CD4-positive, alpha-beta T cell treated with Interferon alpha-2 for 1 hour (primary cell): ENCODE results near the gene ADGRG3.
A peak's percentile ranks its signal among the peaks of the same experiment; 100 is the strongest.

Experiments
- DNase-seq, 2 donors: peaks; one replicate each; pipeline ENCODE4 v3.0.0-alpha.2; 2020 to 2022

ADGRG3 gene

DNA sequence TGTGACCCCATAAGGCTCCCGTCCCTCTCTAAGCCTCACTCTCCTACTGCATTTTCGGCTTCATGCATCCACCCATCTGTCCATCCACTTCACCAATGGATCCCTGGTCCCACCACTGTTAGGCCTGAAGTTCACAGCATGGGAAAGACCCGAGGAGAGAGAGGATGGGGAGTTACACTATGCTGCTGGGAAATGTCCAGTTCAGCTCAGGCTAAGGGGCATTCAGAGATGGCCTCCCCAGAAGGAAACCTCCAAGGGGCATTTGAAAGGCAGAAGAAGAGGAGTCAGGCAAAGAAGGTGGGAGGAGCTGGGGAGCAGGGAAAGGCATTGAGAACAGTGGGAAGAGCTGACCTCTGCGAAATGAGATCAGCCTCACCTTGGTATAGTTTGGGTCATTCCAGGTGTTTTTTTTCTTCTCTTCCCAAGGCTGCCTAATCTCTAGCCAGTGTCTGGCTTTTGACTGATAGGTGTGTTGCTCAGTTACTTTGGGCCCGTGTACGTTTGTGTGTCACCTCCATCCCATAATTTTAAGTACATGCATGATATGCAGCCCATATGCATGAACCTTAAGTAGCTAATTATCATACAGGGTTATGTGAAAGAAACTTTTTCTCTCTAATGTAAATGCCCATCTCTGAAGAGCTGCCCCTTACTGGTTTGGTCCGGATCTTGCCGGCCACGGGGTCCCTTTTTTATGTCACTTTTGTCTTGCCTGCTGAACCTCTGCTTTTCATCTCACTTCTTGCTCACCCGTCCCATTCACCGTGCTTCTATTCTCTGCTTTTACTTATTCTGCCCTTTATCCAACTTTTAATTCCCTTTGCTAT is 14.9 kb downstream of the ADGRG3 start:
- DNase-seq = no peak

DNA sequence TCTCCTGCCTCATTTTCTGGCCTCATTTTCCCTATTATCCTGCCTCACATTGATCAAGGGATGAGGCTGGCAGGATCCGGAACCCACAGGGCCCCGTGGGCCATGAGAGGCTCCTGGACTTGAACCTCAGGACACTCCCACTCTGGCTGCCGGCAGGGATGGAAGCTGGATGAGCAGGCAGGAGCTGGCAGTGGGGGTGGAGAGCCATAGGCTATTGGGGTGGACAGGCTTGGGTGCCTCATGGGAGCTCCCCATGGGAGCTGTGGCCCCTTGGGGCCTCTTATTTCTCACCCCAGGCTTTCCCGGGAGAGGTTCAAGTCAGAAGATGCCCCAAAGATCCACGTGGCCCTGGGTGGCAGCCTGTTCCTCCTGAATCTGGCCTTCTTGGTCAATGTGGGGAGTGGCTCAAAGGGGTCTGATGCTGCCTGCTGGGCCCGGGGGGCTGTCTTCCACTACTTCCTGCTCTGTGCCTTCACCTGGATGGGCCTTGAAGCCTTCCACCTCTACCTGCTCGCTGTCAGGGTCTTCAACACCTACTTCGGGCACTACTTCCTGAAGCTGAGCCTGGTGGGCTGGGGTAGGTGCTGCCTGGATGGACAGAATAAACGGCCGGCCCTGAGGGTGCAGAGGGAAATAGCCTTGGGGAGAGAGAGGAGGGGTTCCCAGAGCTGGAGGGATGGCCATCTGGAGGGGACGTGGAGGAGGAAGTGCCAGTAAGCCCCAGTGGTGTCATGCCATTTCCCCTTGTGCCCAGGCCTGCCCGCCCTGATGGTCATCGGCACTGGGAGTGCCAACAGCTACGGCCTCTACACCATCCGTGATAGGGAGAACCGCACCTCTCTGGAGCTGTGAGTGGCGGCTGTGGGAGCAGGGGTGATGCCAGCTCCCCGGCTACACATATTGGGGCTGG is 15.8 kb downstream of the ADGRG3 start:
- DNase-seq = no peak

DNA sequence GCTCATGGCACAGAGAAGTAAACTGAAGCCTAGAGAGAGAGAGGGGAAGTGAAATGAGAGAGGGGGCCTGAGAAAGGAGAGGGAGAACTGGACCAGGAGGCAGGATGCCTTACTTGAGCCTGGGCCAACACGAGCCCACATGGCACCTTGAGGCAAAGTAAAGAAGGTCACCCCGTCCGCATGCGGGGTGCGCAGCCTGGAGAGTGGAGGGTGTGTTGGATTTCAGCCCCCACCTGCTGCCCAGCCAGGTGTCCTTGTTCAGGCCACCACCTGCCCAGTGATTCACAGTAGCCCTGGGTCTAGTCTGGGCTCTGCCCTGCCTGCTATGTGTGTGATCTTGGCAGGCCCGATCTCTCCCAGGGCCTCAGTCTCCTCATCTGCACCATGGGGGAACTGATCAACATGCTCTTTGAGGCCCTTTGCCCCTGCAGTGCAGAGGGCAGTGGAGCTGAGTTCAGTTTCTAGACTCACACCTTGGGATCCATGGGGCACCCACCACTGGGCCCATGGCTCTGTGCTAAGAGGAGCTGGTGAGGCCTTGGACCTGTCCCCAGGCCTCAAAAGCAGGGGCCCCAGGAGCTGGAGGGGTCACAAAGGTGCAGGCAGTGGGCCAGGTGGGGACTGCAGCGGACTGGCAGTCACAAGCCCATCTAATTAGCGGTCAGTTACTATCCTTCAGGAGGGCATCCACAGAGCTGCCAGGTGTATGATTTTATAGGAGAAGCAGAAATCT is 16.7 kb downstream of the ADGRG3 start:
- no peak for DNase-seq

DNA sequence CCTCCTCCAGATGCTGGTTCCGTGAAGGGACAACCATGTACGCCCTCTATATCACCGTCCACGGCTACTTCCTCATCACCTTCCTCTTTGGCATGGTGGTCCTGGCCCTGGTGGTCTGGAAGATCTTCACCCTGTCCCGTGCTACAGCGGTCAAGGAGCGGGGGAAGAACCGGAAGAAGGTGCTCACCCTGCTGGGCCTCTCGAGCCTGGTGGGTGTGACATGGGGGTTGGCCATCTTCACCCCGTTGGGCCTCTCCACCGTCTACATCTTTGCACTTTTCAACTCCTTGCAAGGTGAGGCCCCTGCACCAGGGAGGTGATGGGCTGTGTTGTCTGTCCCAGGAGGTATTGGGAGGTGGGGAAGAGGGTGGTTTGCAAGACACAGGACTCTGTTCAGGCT is 17.5 kb downstream of the ADGRG3 start:
- no peak for DNase-seq

DNA sequence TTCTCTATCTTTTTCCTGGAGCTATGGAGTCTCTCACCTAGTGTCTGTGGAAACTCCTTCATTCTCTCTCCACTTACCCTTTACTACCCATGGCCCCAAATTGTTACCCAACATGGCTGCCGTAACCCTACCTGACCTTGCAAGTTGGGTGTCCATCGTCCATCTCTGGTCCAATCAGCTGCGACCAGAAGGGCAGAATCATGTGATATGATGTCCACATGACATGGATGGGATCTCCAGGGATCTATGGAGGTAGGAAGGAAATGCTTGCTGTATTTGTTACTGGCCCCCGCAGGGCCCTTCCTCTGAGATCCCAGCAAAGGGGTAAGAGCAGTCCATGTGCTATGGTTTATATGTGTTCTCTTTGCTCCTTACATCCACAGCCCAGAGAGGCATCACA is 18.5 kb downstream of the ADGRG3 start:
- DNase-seq = no peak

DNA sequence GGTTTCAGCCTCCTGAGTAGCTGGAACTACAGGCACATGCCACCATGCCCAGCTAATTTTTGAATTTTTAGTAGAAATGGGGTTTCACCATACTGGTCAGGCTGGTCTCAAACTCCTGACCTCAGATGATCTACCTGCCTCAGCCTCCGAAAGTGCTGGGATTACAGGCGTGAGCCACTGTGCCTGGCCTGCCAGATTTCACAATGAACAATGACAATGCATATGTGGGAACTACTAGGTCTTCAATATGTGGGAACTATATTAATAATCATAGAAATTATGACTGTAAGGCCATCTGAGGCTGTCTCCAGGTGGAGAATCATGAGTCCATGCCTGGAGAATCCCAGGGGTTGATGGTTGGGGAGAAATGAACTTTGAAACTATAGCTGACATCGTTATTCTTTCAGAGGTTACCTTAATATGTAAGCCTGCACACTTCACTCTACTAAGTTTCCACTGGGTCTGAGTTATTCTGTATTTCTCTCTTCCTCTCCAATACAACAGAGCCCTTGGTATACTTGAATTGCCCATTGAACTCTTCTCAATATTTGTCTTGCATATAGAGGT is 19.3 kb downstream of the ADGRG3 start:
- no peak for DNase-seq

DNA sequence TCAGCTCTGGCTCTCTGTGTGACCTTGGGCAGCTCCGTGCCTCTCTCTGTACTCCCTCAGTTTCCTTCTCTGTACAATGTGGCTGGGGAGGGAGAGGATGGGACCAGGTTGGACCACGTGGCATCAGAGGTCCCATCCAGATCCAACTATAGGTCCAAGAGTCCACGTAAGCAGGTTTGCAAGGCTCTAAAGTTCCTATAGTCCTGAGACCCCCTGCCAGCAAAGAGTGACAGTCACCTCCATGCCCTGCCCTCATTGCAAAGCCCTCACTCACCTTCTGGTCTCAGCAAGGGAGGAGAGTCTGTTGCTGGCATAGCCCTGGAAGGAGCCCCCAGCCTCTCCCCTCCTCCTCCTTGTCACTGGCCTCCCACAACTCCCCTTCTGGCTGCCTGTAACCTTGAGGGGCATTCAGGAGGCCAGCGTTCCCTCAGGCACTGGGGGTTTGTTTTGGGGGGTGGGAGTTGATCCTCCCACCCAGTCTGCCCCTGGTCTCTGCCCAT is 20.4 kb downstream of the ADGRG3 start:
- DNase-seq = no peak

DNA sequence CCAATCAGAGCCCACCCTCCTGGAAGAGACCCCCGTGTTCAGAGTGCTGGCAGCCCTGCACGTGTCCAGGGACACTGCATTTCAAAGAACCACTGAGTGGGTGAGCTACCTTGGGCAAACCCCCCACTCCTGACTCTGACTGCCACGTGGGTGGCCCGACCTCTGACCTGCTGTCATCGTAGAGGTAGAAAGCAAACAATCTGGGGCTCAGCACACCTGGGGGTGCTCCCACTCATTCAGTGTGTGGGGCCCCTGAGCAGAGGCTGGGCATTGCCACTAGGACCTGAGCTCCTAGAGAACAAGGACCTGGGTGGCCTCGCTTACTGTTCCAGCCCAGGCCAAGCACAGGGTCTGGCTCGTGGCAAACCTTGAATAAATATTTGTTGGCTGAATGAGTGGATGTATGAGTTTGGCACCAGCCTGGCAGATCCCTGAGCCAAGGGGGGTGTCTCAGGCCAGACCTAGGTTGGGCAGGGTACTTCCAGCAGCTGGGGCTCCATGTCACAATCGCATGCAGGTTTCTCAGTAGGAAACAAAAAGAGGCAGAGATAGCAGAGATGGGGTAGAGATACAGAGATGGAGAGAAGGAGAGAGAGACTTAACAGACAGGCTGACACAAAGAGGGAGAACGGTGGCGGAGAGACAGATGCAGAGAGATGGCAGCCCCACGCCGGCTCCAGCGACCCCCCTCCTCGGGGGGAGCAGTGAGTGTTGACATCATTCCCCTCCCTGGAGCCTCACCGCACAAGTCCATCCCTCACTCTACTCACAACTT is 21.1 kb downstream of the ADGRG3 start:
- DNase-seq = no peak

DNA sequence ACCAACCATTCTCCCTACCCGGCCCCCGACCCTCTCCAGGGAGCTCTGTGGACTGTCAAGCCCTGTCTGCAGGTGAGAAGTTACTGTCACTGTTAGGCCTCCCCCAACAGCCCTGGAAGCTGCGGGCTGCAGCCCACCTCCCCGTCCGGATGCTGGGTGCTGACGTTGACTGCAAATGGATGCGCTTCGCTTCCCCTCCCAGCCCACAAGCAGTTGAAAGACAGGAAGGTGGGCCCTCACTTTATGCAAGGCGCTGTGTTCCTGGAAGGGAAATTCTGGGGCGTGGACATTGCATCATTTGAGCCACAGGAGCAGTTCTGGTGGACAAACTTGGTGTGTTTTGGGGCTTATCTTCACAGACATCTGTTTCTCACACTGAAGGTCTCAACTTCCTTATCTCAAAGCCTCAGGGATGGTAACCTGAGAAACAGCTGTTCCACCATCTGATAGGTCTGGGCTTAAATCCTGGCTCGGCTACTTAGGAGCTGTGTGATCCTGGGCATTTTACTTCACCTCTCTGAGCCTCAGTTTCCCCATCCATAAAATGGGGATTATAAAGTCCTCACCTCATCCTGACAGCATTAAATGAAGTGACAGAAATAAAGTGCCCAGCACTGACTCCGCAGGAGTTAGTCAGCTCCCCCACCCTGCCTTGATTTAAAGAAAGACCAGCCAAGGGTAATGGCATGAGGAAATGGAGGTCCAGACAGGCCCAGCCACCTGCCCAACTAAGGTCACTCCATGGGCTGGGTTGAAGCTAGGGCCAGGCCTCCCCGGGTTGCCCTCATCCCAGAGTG is 21.9 kb downstream of the ADGRG3 start:
- peak; percentile 55 to 69 for DNase-seq

DNA sequence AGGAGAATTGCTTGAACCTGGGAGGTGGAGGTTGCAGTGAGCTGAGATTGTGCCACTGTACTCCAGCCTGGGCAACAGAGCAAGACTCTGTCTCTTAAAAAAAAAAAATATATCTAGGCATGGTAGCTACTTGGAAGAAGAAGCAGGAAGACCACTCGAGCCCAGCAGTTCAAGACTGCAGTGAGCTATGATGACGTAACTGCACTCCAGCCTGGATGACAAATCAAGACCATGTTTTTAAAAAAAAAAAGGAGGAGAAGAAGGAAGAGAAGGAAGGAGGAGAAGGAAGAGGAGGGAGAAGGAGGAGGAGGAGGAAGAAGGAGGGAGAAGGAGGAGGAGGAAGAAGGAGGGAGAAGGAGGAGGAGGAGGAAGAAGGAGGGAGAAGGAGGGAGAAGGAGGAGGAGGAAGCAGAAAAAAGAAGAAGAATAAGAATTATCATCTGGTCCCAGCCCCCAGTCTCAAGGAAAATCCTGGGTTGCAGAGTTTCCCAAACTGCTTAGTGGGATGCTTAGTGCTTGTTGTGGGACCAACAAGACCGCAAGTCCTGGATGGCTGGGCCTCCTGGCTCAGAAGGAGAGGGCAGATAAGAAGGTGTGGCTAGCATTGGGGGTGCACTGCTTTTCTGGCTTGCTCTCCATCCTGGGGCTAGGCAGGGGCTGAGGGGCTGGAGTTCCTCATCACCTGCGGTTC is 22.8 kb downstream of the ADGRG3 start:
- DNase-seq = no peak

DNA sequence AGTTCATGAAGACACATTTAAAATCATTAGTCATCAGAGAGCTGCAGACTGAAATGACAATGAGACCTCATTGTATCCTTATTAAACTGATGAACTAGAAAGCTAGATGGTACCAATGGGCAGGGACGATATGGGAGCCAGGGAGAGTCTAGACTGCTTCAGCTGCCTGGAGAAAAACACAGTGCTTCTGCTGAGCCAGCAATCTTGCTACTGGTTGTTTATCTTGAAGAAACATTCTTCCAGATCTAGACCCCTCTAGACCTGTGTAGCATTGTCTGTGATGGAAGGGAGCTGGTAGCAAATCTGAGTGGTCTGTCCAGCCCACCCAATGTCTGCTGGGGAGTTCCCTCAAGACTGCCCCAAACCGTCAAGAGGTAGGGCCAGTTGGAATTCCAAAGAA is 24.5 kb downstream of the ADGRG3 start:
- no peak for DNase-seq

DNA sequence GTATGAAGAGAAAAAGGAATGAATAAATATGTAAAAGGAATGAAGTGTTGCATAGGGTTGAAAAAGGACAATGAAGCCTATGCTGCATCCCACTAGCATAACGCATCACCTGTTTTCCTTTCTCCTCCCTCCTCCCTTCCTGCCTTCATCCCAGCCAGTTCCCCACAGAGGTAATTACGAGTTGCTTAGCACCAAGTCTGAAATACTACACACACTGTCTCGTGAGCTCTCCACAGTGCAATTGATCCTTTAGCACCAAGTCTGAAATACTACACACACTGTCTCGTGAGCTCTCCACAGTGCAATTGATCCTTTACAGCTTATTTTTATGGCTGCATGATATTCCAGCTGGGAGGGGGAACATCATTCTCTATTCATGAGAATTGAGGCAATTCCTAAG is 25.4 kb downstream of the ADGRG3 start:
- DNase-seq = no peak

DNA sequence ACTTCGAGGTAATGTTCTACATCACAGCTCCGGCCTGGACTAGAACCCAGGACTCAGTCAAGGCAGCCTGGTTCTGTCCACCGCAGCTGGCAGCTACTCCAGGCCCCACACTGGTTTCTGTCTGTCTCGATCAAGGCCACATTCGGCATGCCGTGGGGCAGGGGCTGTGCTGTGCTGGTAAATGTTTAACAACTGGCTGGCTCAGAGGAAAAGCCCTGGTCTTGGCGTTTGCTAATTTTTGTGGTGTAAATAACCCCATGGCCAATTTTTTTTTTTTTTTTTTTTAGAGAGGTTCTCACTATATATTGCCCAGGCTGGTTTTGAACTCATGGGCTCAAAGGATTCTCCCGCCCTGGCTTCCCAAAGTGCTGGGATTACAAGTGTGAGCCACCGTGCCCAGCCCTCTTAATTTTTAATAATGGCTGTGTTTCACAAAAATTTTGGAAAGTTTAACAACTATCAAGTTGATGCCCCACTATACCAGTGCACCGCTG is 26.2 kb downstream of the ADGRG3 start:
- DNase-seq = no peak

DNA sequence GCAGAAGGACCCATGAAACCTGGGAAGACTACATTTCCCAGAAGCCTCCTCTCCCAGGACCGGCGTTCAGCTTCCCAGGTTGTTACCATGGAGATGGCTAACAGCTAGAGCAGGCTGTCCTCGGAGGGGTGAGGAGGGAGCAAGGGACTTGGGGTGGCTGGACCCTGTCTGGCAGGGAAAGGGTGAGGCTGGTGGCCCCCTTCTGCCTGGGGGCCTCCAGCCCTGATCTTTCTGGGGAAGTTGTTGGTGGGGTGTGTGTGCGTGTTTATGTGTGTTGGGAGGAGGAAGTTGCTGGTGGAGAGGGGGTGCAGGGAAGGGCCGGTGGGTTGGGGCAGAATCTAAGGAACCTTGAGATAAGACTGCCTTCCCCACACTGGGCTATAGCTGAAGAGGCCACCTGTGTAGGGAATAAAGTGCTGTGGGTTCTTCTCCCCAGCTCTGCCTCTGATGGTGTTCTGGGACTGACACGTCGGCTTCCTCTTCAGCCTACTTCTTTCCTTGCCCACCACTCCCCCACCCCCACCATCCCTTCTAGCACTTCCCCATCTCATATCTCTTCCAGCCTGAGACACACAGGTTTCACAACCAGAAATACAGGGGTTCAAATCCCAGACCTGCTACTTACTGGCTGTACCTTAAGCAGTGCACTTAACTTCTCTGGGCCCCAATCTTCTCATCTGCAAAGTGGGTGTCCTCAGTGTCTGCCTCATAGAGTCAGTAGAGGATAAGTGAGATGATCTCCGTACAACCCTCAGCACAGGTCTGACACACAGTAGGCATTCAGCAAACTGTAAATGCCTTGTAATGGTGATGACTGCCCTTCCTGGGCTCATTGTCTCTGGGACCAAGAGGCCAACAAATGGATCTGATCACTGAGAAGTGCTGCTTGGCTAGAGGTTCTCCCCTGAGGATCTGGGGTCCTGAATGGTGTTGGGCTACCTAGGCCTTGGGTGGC is 26.9 kb downstream of the ADGRG3 start, which contains the start of gene DRC7:
Gene DRC7 (plus strand): TSS at position 82 of the 955 bp plus-strand sequence. CDS start 3,144 bp downstream, outside the sequence.
- DNase-seq = peak; percentile 46 to 57

DNA sequence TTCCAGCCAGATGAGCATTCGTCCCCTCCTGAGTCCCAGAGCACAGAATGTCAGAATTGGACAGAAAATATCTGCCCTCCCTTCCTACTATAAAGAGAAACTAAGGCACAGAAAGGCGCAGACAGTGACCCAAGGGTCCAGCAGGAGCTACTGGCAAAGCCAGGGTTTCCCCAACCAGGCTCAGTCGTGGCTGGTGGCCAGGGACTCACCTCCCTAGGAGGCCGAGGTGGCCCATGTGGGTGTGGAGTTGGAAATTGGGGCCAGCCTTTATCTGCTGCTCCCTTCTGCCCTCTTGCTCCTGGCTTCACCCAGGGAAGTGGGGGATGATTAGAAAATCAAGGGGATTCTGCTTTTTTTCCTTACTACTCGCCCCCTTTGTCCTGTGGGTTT is 27.6 kb downstream of the ADGRG3 start:
- DNase-seq = no peak

DNA sequence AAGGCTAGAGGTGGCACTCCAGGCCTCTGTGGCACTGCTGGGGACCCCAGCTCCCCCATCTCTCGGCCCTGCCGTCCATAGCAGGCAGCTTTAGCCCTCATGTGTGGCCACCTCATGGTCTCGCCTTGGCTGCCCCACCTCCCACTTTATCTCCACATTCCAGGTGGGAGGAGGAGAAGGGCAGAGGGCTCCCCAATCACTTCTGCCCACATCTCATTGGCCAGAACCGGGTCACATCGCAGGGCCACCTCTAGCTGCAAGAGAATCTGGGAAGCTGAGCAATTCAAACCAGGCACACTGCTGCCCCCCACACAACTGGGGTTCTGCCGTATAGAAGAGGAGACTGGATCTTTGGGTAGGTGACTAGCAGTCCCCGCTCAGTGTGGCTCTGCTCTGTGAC is 28.1 kb downstream of the ADGRG3 start:
- DNase-seq = no peak

DNA sequence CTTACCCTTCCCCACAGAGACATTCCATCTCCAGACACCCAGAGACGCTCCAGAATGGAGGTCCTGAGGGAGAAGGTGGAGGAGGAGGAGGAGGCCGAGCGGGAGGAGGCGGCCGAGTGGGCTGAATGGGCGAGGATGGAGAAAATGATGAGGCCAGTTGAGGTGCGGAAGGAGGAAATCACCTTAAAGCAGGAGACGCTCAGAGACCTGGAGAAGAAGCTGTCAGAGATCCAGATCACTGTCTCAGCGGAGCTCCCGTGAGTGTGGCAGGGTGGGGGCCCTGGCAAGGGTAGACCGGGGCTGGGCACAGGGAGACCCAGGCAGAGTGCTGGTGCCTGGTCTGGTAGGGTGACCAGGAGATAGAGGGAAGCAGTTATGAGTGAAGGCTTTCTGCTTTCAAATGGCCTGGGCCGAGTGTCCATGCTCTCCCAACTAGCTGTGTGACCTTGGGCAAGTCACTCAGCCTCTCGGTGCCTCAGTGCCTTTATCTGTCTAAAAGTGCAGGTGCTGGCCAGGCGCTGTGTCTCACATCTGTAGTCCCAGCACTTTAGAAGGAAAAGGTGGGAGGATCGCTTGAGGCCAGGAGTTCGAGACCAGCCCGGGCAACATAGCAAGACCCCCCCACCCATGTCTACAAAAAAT is 29.9 kb downstream of the ADGRG3 start:
- no peak for DNase-seq

DNA sequence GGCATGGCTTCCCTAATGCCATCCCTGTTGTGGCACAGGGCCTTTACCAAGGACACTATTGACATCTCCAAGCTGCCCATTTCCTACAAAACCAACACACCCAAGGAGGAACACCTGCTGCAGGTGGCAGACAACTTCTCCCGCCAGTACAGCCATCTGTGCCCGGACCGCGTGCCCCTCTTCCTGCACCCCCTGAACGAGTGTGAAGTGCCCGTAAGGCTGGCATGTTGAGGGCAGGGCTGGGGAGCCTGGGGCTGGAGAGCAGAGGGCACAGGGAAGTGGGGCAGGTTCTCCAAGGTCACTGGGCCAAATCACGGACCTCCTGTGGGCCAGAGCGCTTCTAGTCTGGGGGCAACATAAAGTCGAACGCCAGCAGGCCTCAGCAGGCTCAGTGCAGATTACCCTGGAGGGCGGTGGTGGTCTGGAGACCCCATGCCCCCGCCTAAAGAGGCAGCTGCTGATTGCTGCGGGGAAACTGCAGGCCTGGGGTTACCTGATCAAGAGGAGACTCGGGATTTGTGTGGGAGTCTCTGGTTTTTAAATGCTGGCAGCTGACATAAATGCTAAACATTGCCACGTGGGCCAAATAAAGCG is 30.8 kb downstream of the ADGRG3 start:
- no peak for DNase-seq
